NCI-H1694 (cell line): ENCODE data around the gene BLMH.

Experiments
- DNase-seq: peaks from one replicate; lab custom pipeline; 2025; lab: John Stamatoyannopoulos, UW

BLMH gene, protein sequence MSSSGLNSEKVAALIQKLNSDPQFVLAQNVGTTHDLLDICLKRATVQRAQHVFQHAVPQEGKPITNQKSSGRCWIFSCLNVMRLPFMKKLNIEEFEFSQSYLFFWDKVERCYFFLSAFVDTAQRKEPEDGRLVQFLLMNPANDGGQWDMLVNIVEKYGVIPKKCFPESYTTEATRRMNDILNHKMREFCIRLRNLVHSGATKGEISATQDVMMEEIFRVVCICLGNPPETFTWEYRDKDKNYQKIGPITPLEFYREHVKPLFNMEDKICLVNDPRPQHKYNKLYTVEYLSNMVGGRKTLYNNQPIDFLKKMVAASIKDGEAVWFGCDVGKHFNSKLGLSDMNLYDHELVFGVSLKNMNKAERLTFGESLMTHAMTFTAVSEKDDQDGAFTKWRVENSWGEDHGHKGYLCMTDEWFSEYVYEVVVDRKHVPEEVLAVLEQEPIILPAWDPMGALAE

DNA sequence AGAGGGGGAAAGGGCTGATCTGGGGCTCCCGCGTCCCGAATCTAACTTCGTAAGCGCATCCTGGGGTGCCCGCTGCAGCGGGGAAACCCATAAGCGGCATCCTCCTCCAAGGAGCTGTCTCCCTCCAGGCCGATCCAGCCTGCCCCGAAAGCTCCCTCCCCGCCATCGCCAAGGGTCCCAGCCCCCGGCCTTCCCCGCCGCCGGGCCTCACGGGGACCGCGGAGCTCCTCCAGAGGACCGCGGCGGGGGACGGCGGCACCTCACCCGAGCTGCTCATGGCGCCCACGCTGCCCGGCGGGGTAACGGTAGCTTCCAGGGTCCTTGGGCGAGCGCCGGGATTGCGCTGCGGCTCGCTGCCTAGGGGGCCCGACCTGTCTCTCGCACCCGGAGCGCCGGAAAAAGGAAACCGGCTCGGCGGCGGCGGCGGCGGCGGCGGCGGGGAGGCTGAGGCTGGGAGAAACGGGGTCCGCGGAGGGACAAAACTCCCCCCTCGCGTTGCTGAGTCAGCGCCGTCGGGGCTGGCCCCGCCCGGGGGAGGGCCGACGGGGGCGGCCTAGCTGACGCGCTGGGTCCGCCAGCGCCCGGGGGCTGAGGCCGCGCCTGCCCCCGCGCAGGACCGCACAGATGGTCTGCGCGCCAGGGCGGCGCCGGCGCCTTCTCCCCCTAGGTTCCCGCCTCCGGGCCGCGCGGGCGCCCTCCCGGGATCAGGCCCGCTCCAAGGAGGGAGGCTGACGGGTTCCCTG, at the start of gene BLMH:
Gene BLMH (minus strand): TSS at position 402 of the 743 bp plus-strand sequence. CDS start 125 bp downstream, at position 277.
- peak; percentile 82 for DNase-seq

DNA sequence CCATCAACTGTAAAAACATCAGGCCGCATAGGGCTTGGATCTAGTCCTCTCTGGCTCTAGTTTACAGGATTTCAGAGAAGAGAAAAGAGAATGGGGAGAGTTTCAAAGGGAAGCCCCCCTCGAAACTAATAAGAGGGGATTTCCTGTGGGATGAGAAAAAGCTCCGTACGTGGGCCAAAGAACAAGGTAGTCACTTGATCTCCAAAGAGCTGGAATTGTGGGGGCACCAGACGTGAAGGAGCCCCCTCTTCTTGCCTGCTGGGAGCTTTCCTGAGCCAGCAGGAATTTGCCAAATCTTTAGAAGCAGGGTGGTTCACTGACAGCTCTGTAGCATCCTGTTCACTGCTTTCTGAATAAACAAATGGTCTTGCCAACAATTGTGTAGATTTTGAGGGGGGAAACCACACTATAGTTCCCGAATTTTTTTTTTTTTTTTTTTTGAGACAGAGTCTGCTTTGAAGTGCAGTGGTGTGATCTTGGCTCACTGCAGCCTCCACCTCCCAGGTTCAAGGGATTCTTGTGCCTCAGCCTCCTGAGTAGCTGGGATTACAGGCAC, 49.1 kb upstream of the BLMH start:
- DNase-seq, result no peak

DNA sequence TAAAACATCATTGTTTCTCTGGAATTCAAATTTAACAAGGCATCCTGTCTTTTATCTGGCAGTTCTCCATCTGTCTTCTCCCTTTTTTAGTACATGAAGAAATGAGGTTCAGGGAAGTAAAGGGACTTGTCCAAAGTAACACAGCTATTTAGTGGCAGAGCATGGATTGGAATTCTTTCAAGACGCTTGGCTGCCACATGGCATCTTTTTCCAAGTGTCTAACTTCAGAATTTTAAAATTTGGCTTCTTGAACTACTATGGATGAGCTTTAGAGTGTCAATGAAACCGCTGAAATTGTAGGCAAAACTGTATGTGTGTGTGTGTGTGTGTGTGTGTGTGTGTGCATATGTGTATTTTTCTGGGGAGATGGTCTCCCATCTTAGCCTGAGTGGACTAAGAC, 47.3 kb upstream of the BLMH start:
- no peak for DNase-seq

DNA sequence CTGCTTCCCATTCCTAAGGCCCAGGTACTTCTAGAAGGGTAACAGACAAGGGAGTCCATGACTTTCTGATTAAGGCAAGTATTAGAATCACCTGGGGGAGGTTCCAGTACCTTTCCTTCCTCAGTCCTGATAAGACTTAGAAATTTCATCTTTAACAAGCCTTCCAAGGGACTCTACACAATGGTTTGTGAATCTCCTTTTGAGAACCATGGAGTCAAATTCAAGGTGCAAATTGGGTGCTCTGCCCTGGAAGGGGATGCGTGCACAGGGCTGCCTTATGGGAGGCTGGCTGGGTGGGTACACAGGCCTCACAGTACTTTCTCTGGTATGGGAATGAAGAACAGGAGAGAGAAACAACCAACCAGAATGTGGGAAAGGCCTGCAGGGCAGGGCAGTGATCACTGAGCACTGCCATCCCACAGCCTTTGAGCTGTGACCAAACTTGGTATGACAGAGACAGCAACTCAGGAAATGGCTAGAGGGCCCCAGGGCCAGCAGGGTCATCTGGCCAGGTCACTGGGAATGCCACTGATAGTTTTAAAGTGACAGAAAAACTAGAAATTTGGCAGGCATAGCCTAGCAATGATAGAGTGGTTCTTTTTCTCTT, 45.8 kb upstream of the BLMH start:
- no peak for DNase-seq

DNA sequence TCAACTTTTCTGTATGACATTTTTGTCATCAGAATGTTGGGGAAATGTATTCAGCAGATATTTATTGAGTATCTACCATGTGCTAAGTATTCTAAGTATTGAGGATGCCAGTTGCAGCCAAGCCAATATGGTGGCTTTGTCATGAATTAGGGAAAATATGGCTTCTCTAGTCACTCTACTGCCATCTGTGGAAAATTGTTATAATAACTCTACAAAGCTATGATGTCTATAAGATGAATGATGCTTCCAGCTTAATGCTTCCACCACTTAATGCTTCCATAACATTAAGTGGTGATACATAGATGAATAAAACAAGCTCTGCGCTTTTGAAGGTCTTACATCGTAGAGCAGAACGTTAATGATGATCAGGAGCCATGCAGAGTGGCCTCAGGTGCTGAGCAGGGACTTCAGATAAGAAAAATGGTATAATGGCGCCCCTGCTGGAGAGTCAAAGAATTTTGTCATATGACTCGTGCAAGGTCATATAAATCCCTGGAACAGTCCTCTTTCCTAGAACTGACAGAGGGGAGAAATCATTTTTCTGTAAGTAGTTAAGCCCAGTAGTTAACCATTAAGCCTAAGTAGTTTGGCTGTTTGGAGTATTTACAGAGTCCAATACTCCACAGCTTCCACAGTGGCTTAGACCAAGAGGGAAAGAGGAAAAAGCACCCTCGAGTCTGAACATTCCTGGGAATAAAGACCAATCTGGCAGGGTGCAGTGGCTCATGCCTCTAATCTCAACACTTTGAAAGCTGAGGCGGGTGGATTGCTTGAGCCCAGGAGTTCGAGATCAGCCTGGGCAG, 44.8 kb upstream of the BLMH start:
- DNase-seq, result peak; percentile 77

DNA sequence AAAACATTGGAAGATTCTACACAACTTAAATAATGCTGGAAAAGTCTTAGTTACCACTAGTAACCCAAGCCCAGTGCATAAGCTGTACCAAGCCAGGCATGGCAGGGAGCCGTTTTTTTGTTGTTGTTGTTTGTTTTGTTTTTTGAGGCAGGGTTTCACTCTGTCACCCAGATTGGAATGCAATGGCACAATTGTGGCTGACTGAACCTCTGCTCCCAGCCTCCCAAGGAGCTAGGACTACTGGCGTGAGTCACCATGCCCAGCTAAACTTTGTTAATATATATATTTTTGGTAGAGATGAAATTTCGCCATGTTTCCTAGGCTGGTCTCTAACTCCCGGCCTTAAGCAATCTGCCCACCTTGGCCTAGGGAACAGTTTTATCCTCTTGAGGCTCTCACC, 42.7 kb upstream of the BLMH start:
- DNase-seq, result no peak

DNA sequence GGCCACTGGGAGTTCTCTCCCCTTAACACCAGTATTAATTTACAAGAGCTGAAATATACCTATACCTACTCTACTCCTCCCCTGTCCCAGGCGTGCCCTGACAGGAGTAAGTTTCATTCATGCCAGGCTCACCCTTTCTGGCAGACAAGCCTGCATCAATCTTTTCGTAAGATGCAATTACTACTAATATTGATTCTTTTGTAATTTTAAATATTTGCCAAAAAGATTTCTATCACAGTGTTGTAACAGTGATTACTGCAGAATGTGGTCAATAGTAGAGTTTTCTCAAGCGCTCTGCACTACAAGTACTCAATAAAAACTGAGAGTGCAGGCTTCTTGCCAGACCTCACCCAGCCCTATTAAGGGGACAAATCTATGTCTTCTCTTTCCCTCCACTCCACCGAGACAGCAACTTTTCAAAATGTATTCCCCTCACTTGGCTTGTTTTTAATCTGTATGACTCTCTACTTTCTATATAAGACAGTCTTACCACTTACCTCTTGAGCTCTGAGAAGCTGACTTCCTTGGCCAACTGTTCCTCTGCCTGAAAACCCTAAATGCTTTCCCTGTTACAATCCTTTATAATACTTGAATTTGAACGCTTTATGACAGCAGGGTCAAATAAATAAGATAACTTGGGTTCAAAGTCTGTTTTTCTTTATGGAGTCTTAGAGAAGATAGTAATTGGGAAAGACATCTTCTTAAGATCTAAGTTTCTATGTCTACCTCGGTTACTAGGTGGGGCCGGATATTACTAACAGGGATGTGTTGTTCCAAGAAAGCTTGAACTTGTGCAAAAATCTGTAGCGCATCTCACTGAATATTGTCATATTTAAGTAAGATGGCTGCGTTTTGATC, 42.0 kb upstream of the BLMH start, which contains the start of gene TMIGD1:
Gene TMIGD1 (minus strand): TSS at position 555 of the 858 bp plus-strand sequence. CDS start 1,924 bp downstream, outside the sequence.
- DNase-seq, result no peak

DNA sequence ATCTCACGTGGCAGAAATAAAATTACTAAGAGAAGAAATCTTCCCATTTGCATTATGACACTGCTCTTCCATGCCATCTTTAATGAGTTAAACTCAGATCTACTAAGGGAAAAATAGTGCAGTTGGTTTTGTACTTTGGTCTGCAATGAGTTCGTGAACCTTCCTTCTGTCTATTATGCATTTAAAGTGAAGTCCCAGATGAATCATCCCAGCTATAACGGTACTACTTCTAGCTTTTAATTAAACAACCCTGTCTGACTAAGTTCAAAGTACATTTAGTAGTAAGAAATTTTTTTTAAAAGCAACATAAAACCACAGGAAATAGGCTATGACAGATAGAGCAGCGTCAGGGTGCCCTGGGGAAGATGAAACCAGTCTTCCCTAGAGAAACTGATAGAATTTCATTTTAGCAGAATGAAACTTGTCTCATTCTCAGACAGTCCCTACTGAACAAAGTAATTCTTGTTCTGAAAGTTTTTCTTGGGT, 40.4 kb upstream of the BLMH start:
- DNase-seq, result no peak

DNA sequence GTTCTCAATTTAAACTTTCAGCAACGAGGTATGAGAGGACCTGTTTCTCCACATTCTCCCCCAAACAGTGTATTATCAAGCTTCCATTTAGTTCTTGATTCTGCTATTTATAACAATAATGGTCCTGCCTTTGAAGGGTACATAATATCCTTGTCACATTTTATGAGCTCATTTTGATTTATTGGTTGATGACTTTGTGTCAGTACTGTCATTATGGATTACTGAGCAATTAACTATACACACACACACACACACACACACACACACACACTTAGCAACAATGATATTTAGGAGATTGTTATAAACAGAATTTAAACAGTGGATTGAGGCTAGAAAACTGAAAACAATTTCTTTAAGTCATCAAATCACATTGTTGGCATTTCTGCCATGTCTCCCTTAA, 35.1 kb upstream of the BLMH start:
- DNase-seq, result no peak

DNA sequence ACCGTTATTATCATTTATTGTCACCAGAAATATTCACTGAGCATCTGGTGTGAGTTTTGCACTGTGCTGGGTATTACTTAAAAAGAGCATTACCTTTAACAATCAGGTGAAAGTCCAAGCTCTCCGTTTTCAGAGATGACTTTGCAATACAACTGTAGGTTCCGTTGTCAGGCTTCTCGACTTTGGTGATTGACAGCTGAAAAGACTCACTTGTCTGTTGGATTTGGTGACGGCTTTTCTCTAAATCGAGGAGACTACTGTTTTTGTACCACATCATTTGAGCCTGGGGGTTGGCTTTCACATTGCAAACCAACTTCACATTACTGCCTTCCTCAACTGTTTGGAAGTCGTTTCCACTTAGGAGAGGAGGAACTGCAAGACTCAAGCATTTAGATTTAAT, 33.0 kb upstream of the BLMH start:
- no peak for DNase-seq

DNA sequence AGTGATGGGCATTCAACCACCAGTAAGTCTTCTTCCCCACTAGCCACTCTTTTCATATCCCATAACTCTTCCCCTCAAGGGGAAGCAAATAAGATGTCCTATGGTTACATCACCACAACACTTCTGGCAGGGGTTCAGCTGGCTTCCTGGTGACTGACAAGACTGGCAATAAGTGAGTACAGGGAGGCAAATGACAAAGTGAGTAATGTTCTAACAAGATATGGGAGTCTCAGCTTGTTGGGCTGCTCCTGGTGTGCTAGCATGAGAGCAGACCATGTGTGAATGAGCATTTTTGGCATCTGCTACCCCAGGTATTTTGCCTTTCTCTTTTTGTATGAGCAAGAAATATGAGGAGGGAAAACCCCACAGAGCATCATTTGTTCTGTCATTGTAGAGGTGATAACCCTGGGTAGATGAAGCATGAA, 32.2 kb upstream of the BLMH start:
- DNase-seq, result no peak

DNA sequence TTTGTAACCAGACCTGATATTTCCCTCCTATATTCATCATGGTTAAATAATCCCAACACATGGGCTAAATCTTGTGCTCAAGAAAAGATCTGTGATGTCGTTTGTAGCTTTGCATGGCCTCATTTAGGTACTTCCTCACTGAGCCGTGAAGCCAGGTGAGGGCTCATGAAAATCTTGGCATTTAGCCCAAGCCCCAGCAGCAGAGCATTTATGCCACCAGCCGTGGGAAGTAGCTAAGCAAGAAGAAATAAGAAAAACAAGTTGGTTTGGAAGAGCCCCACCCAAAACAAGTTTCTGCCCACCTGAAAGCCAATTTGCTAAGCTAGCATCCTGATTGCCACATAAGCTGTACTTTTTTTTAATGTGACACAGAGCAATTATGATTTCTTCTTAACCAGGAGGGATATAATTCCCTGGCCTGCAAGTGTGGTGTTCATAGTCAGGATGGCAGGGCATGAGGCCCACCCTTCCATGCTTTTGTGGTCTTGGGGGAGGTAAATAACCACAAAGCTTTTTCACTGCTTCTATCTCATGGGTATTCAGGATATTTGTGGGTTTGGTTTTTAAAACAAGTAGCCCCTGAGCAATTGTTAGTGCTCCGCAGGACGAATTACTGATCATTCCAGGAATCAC, 31.6 kb upstream of the BLMH start:
- DNase-seq, result peak; percentile 46

DNA sequence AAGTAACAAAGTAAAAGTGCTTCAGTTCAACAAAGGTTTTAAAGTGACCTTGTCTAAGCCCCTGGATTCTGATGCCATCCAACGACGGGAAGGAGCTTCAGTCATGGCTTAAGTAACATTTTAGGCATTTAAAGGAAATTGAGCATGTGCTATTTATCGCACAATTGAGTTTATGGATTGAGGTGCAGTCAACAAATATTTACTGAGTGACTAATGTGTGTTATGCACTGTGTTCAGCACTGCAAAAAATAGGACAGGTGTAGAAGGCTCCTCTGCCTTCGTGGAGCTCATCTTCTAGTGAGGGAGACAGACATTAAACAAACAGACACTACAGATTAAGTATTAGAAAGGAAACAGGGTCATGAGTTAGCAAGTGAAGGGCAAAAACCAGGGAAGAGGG, 29.6 kb upstream of the BLMH start:
- DNase-seq, result no peak

DNA sequence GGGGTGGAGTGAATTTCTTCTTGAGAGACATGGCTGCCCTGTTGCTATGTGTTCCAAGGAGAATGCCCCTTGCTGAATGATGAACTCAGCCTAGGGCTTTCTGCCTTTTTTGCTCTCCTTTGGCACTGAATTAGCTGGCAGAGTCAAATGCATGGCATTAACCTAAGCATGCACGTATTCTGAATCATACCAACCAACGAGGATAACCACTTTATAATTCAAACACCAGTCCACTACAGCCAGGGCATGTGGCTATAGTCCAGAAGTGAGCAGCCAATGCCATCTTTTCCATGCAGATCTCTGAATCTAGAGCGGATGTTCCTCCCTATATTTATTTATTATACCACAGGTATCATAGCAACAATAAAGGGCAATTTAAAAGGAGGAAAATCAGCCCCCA, 26.4 kb upstream of the BLMH start:
- no peak for DNase-seq

DNA sequence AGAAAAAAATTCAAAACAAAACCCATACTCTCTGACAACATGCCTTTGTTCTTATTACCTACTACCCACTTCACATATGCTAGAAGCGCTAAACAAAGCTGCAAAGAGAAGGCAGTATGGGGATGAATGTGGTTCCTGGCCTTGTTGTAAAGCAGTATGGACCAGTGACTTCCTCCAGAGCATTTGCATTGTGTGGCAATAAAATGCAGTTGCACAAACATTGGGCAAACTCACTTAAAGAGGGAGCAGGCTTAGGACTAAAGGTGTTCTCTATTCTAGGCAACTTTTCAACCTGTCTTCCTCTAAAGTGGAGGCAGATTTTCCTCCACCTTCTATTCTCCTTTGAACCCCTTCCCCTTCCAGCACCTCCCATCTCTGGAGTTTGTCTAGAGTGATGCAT, 25.0 kb upstream of the BLMH start:
- DNase-seq, result no peak

DNA sequence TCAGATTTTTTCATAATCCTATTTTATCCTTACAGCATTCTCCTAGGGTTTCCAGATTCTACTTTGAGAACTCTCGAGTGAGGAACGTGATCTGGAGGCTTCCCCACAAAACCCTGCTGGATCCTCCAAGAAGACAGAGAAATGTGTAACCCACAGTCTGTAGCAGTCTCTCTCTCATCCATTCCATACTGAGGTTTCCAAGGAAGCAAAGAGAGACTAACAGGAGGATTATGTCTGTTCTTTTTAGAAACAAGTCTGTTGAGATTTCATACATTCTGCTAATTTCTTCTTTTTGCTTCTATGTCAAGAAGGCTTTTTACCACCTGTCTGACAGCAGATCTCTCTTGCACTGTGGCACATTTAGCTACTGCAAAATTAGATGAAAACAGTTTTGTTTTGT, 23.4 kb upstream of the BLMH start:
- no peak for DNase-seq

DNA sequence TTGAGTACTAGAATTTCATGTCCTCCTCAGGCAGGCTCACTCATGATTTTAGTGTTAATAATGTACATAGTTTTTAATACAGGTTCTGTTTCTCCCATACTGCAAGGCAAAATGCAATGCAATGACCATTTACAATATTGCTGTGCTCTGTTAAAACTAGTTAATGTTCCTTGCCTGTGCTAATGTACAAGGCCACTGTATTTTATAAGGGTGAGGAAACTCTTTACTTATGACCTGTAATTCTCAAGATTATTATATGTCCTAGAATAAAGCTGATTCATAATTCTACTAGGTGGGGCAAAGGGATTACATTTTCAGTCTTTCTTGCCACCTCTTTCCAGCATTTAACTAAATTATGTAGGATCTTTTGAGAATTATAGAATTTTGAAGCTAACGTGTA, 22.7 kb upstream of the BLMH start:
- no peak for DNase-seq

DNA sequence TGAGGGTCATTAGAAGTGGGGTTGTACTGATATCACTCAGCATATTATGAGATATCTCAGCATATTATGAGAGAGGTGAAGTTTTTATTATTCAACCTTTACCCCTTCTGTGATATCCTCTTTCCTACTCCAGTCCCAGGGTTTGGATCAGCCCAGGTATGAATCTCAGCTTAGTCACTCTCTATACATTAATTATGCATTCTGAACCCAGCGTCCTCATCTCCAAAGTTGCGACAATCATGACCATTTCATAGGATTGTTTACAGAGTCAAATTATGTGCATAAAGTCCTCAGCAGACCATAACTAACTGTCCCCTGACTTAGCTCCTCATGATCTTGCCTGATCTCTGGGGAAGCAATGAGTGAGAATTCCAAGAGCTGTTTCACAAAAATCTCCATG, 20.5 kb upstream of the BLMH start:
- DNase-seq, result no peak

DNA sequence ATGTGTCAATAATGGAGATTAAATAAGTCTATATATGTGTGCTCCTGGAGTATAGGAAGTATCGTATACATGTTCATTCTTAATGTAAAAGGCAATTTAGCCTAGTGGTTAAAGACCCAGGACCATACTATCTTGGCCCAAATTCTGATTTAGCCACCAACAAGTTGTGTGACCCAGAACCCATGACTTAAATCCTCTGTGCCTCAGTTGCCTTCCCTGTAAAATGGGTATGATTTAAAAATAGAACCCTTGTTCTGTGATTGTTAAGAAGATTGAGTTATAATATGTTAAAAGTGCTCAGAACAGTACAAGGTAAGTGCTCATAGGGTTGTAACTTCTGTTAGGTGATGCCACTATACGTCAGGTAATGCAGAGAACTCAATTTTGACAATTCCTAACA, 18.8 kb upstream of the BLMH start:
- DNase-seq, result no peak

DNA sequence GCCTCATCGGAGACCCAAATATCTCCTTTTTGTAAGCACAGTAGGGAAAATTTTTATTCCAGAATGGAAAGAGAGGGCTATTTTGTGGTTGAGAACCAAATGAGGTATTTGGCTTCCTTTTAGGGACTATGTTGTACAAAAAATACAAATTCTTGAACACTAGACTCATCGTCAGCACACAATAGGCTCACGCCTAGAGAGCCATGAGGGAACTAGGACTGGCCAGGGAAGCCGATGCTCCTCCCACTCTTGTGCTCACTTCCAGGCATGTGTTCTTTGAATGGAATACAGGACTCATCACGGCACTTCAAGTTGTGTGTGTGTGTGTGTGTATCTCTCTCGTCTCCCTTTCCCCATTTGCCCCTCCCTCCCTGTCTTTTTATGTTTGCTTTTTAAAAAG, 17.8 kb upstream of the BLMH start:
- no peak for DNase-seq
